Stimulated activated CD4-positive, alpha-beta T cell treated with anti-CD3 and anti-CD28 coated beads, Interleukin-15, amount 100 ng/mL, for 1 hour (primary cell): ENCODE measurements around the gene D2HGDH.
"Not testable (repeated sequence)": the region's sequence is repeated elsewhere in the genome, so short reads cannot be mapped to it uniquely, and the experiment has no call there.

Source experiments
- DNase-seq, 2 donors: peaks; one replicate each; pipeline ENCODE4 v3.0.0-alpha.2; 2020; ENCODE audit warnings: low read depth in 1 of 2, low spot score in 1 of 2

Gene D2HGDH

GRCh38 chr2:241791385-241791784 is 57.0 kb downstream of the D2HGDH start:
- not testable (repeated sequence) for DNase-seq

- no peak for DNase-seq
These were observed 59.0 kb downstream of the D2HGDH start for GRCh38 chr2:241793385-241793784.

GRCh38 chr2:241794250-241794823 is 59.9 kb downstream of the D2HGDH start:
- DNase-seq: no peak

- no peak for DNase-seq
These were observed 60.9 kb downstream of the D2HGDH start for GRCh38 chr2:241795021-241795999.

GRCh38 chr2:241796209-241796608 is 61.8 kb downstream of the D2HGDH start:
- DNase-seq: no peak

GRCh38 chr2:241796610-241797138 is 62.2 kb downstream of the D2HGDH start:
- DNase-seq: no peak

GRCh38 chr2:241797441-241798080 is 63.1 kb downstream of the D2HGDH start:
- DNase-seq: no peak

GRCh38 chr2:241798081-241798630 is 63.7 kb downstream of the D2HGDH start:
- DNase-seq: no peak

GRCh38 chr2:241798631-241799521 is 64.4 kb downstream of the D2HGDH start:
- no peak for DNase-seq

GRCh38 chr2:241799522-241800197 is 65.2 kb downstream of the D2HGDH start:
- DNase-seq: no peak

- DNase-seq: not testable (repeated sequence)
These were observed 65.9 kb downstream of the D2HGDH start for GRCh38 chr2:241800198-241800903.

GRCh38 chr2:241801611-241802420 is 67.4 kb downstream of the D2HGDH start:
- no peak for DNase-seq

- no peak for DNase-seq
These were observed 68.2 kb downstream of the D2HGDH start for GRCh38 chr2:241802421-241803318.

- peak in 1 of 2 donors; percentile 18 for DNase-seq
These were observed 69.2 kb downstream of the D2HGDH start for GRCh38 chr2:241803387-241804325.

- DNase-seq: no peak
These were observed 70.1 kb downstream of the D2HGDH start for GRCh38 chr2:241804326-241805229.
